Liver (tissue), 9 donors: ENCODE data around the gene IRGQ. TPM values are rescaled to one million over a fixed set of nuclear protein-coding genes. Genes with fewer than 3 reads are reported as not detected.

Experiments used
- DNase-seq: peaks from one replicate; pipeline ENCODE4 v3.0.0-alpha.2; 2017; ENCODE audit warnings: low spot score
- H3K27ac ChIP-seq, 2 donors: one replicate each; pipeline ENCODE4 v1.7.0; 2013; ENCODE audit warnings: inconsistent platforms in 2 of 2, low read length in 2 of 2, control low read depth in 1 of 2, low read depth in 1 of 2, mild to moderate bottlenecking in 1 of 2
- H3K27me3 ChIP-seq, 4 donors: one replicate each; pipeline versions ENCODE4 v1.6.1 to v1.7.0; 2013; ENCODE audit warnings: low read length in 3 of 4, inconsistent platforms in 1 of 4, mild to moderate bottlenecking in 1 of 4, moderate library complexity in 1 of 4; ENCODE audit not compliant: control insufficient read depth in 4 of 4, insufficient read depth in 4 of 4
- H3K36me3 ChIP-seq, 4 donors: one replicate each; pipeline versions ENCODE4 v1.6.1 to v1.7.0; 2013; ENCODE audit warnings: low read length in 3 of 4, mild to moderate bottlenecking in 3 of 4, low read depth in 1 of 4, moderate library complexity in 1 of 4; ENCODE audit not compliant: control insufficient read depth in 4 of 4, insufficient read depth in 3 of 4
- H3K4me1 ChIP-seq, 4 donors: one replicate each; pipeline versions ENCODE4 v1.6.1 to v1.7.0; 2013; ENCODE audit warnings: low read length in 3 of 4, mild to moderate bottlenecking in 3 of 4, moderate library complexity in 1 of 4; ENCODE audit not compliant: control insufficient read depth in 4 of 4, insufficient read depth in 4 of 4
- H3K4me3 ChIP-seq, 3 donors: one replicate each; pipeline versions ENCODE4 v1.6.1 to v1.7.0; 2013; ENCODE audit warnings: low read length in 3 of 3, control low read depth in 1 of 3, low read depth in 1 of 3, mild to moderate bottlenecking in 1 of 3
- H3K9ac ChIP-seq, 2 donors: one replicate each; pipeline ENCODE4 v1.7.0; 2013; ENCODE audit warnings: low read length in 2 of 2, mild to moderate bottlenecking in 2 of 2, moderate library complexity in 2 of 2, control low read depth in 1 of 2, low read depth in 1 of 2
- H3K9me3 ChIP-seq, 4 donors: one replicate each; pipeline versions ENCODE4 v1.6.1 to v1.7.0; 2013; ENCODE audit warnings: low read length in 3 of 4; ENCODE audit not compliant: control insufficient read depth in 4 of 4
- CTCF ChIP-seq: fragments of 150-350 bp; IDR thresholded peaks from 2 replicates; pipeline ENCODE4 v1.5.1; 2017; ENCODE audit warnings: improper control_type of control experiment, low read depth, low read length; ENCODE audit not compliant: missing input control
- EGR1 ChIP-seq, 2 donors: IDR thresholded peaks; 2 replicates each; pipeline ENCODE4 v1.6.1; 2016 to 2018; ENCODE audit warnings: antibody characterized with exemption in 2 of 2, low read depth in 2 of 2
- FOXA1 ChIP-seq: IDR thresholded peaks from 2 replicates; pipeline ENCODE4 v1.6.1; 2016; ENCODE audit warnings: antibody characterized with exemption
- FOXA2 ChIP-seq: IDR thresholded peaks from 2 replicates; pipeline ENCODE4 v1.6.1; 2016; ENCODE audit warnings: antibody characterized with exemption
- HNF4A ChIP-seq, 2 donors: conservative IDR thresholded peaks; 2 replicates each; pipeline ENCODE4 v1.6.1; 2016; ENCODE audit warnings: antibody characterized with exemption in 2 of 2, mild to moderate bottlenecking in 2 of 2
- HNF4G ChIP-seq: IDR thresholded peaks from 2 replicates; pipeline ENCODE4 v1.6.1; 2016; ENCODE audit warnings: antibody characterized with exemption
- JUND ChIP-seq, 2 donors: IDR thresholded peaks; 2 replicates each; pipeline ENCODE4 v1.6.1; 2016; ENCODE audit warnings: antibody characterized with exemption in 2 of 2
- NR2F2 ChIP-seq: IDR thresholded peaks from 2 replicates; pipeline ENCODE4 v1.6.1; 2016; ENCODE audit warnings: antibody characterized with exemption
- REST ChIP-seq: IDR thresholded peaks from 2 replicates; pipeline ENCODE4 v1.6.1; 2016; ENCODE audit warnings: antibody characterized with exemption, mild to moderate bottlenecking
- RXRA ChIP-seq, 2 donors: IDR thresholded peaks; 2 replicates each; pipeline ENCODE4 v1.6.1; 2017 to 2018; ENCODE audit warnings: antibody characterized with exemption in 2 of 2, mild to moderate bottlenecking in 1 of 2
- SP1 ChIP-seq: IDR thresholded peaks from 2 replicates; pipeline ENCODE4 v1.6.1; 2018; ENCODE audit warnings: antibody characterized with exemption, mild to moderate bottlenecking
- TAF1 ChIP-seq: conservative IDR thresholded peaks from 2 replicates; pipeline ENCODE4 v1.6.1; 2016; ENCODE audit warnings: antibody characterized with exemption, mild to moderate bottlenecking
- YY1 ChIP-seq: IDR thresholded peaks from 2 replicates; pipeline ENCODE4 v1.6.1; 2016; ENCODE audit warnings: antibody characterized with exemption, mild to moderate bottlenecking
- ZBTB33 ChIP-seq: IDR thresholded peaks from 2 replicates; pipeline ENCODE4 v1.6.1; 2016; ENCODE audit warnings: antibody characterized with exemption
- WGBS: extraction: QIAGEN DNeasy Blood & Tissue Kit; methylation state at CpG from one replicate; pipeline ENCODE4 v1.1.7; 2013; 5-methylcytosine and 5-hydroxymethylcytosine counted together
- polyA plus RNA-seq, 2 donors: library from polyadenylated mRNA; stranded (reverse) in 1 of 2; unstranded in 1 of 2; fragments of 200-250 nt in 1 of 2; fragments of >200 nt in 1 of 2; fragmentation: Nextera tagmentation in 1 of 2; extraction: Ambion mirVana in 1 of 2; gene quantifications; one replicate each; pipeline versions ENCODE4 v1.2.1 to v1.2.3, GENCODE V29; 2013 to 2015
- total RNA-seq, 2 donors: library from RNA; depleted of rRNA; stranded (reverse); fragments of >200 nt; gene quantifications; one replicate each; pipeline ENCODE4 v1.2.3, GENCODE V29; 2014
- donor health status: healthy.
- donor health status: healthy.
- donor health status: healthy.
- donor health status: healthy.
- donor health status: healthy.

The IRGQ gene
- total and polyA plus RNA-seq, 4 donors: 2.8 to 15.5 (median 5.2) TPM

- Histone ChIP-seq H3K27me3 (no peaks in the 10 kb centered on the region), H3K9ac (no peak overlapping the region), H3K9me3 (no peaks in the 10 kb centered on the region), H3K27ac (no peak overlapping the region), H3K4me1 (peaks cover 4 to 13% (median 9%) of the 10 kb centered on the region in 4 donors), H3K4me3 (no peak overlapping the region), H3K36me3 (peaks cover 4 to 13% (median 10%) of the 10 kb centered on the region in 4 donors)
- TF ChIP-seq HNF4G: no peak
- TF ChIP-seq NR2F2: no peak
- TF ChIP-seq REST: no peak
- no peak for TF ChIP-seq CTCF
- WGBS: 87% methylated on average over 3 of the region's 3 CpGs
- no peak for DNase-seq
Observed at GRCh38 chr19:43540381-43540780, 55.6 kb downstream of the IRGQ start.

- Histone ChIP-seq H3K27me3 (no peaks in the 10 kb centered on the region), H3K4me3 (no peak overlapping the region), H3K36me3 (peaks cover 4 to 13% (median 7%) of the 10 kb centered on the region in 4 donors), H3K27ac (no peak overlapping the region), H3K4me1 (peaks cover 4 to 18% (median 10%) of the 10 kb centered on the region in 4 donors), H3K9me3 (no peaks in the 10 kb centered on the region), H3K9ac (no peak overlapping the region)
- DNase-seq: no peak
- no peak for TF ChIP-seq FOXA2
- no peak for TF ChIP-seq YY1
- TF ChIP-seq HNF4A (conservative IDR thresholded peaks at IDR 0.05): no peak
- TF ChIP-seq NR2F2: no peak
- TF ChIP-seq JUND (IDR thresholded peaks at IDR 0.05): no peak
- TF ChIP-seq SP1: no peak
- no peak for TF ChIP-seq FOXA1
- TF ChIP-seq CTCF: no peak
- no peak for TF ChIP-seq ZBTB33
- no peak for TF ChIP-seq RXRA (IDR thresholded peaks at IDR 0.05)
- TF ChIP-seq REST: no peak
- no peak for TF ChIP-seq TAF1
- TF ChIP-seq EGR1 (IDR thresholded peaks at IDR 0.05; ENCODE audit: low read depth in 2 of 2): no peak
Observed at GRCh38 chr19:43538922-43539321, 57.0 kb downstream of the IRGQ start.
